ENCODE data around the gene CATSPER4.

DNA sequence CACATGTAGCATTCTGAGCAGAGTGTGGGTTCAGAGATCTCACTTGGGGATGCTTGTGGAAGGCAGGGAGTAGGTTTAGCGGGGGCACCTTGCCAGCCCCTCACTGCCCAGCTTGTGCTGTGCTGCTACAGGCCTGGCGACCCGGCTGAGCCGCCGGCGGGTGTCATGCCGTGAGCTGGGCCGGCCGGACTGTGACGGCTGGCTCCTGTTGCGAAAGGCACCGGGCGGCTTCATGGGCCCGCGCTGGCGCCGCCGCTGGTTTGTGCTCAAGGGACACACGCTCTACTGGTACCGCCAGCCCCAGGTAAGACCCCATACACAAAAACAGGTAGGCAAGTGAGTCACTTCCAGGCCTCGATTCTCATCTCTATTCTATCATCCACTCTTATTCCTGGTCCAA, 5.5 kb upstream of the CATSPER4 start:
- TF ChIP-seq CREM (CRISPR knock-in tag; IDR thresholded peaks at IDR 0.05): no peak
- no peak for TF ChIP-seq FOXJ3 (CRISPR knock-in tag; IDR thresholded peaks at IDR 0.05; ENCODE audit: borderline replicate concordance)
- TF ChIP-seq, protein P1, sequence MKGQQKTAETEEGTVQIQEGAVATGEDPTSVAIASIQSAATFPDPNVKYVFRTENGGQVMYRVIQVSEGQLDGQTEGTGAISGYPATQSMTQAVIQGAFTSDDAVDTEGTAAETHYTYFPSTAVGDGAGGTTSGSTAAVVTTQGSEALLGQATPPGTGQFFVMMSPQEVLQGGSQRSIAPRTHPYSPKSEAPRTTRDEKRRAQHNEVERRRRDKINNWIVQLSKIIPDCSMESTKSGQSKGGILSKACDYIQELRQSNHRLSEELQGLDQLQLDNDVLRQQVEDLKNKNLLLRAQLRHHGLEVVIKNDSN (CRISPR knock-in tag; IDR thresholded peaks at IDR 0.05): no peak
- TF ChIP-seq NFYB (CRISPR knock-in tag; conservative IDR thresholded peaks at IDR 0.05; ENCODE audit: low read depth): no peak
- TF ChIP-seq FOXK1 (CRISPR knock-in tag; IDR thresholded peaks at IDR 0.05): no peak
- TF ChIP-seq, protein P2, sequence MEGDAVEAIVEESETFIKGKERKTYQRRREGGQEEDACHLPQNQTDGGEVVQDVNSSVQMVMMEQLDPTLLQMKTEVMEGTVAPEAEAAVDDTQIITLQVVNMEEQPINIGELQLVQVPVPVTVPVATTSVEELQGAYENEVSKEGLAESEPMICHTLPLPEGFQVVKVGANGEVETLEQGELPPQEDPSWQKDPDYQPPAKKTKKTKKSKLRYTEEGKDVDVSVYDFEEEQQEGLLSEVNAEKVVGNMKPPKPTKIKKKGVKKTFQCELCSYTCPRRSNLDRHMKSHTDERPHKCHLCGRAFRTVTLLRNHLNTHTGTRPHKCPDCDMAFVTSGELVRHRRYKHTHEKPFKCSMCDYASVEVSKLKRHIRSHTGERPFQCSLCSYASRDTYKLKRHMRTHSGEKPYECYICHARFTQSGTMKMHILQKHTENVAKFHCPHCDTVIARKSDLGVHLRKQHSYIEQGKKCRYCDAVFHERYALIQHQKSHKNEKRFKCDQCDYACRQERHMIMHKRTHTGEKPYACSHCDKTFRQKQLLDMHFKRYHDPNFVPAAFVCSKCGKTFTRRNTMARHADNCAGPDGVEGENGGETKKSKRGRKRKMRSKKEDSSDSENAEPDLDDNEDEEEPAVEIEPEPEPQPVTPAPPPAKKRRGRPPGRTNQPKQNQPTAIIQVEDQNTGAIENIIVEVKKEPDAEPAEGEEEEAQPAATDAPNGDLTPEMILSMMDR (IDR thresholded peaks at IDR 0.05): no peak
- TF ChIP-seq, protein P3, sequence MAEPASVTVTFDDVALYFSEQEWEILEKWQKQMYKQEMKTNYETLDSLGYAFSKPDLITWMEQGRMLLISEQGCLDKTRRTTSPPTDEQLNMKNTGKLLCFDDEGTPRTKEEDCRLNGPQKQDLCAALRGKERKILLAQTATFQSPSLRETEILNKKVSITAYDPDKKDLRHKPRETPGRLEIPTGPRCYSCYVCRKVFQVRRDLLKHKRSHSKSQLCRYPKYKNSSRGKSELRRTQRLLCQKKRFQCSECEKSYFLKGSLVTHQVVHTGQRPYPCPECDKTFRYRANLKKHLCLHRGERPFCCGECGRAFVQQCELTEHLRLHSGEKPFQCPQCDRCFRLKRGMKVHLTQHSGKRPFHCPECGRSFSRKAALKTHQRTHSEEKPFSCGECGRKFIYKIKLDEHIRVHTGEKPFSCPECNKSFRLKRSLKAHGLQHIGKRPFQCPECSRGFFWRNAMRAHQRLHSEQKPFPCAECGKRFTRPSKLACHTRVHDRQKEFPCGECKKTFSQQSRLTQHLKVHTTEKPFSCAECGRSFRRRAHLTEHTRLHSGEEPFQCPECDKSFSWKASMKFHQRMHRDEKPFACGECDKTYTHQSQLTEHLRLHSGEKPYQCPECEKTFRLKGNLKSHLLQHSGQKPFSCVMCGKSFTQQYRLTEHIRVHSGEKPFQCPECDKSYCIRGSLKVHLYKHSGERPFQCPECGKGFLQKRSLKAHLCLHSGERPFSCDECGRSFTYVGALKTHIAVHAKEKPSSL (CRISPR knock-in tag; conservative IDR thresholded peaks at IDR 0.05): no peak
- no peak for TF ChIP-seq PRRX2 (CRISPR knock-in tag; IDR thresholded peaks at IDR 0.05)
- TF ChIP-seq, protein P4, sequence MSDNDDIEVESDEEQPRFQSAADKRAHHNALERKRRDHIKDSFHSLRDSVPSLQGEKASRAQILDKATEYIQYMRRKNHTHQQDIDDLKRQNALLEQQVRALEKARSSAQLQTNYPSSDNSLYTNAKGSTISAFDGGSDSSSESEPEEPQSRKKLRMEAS (CRISPR knock-in tag; IDR thresholded peaks at IDR 0.05): no peak
- TF ChIP-seq, protein P5, sequence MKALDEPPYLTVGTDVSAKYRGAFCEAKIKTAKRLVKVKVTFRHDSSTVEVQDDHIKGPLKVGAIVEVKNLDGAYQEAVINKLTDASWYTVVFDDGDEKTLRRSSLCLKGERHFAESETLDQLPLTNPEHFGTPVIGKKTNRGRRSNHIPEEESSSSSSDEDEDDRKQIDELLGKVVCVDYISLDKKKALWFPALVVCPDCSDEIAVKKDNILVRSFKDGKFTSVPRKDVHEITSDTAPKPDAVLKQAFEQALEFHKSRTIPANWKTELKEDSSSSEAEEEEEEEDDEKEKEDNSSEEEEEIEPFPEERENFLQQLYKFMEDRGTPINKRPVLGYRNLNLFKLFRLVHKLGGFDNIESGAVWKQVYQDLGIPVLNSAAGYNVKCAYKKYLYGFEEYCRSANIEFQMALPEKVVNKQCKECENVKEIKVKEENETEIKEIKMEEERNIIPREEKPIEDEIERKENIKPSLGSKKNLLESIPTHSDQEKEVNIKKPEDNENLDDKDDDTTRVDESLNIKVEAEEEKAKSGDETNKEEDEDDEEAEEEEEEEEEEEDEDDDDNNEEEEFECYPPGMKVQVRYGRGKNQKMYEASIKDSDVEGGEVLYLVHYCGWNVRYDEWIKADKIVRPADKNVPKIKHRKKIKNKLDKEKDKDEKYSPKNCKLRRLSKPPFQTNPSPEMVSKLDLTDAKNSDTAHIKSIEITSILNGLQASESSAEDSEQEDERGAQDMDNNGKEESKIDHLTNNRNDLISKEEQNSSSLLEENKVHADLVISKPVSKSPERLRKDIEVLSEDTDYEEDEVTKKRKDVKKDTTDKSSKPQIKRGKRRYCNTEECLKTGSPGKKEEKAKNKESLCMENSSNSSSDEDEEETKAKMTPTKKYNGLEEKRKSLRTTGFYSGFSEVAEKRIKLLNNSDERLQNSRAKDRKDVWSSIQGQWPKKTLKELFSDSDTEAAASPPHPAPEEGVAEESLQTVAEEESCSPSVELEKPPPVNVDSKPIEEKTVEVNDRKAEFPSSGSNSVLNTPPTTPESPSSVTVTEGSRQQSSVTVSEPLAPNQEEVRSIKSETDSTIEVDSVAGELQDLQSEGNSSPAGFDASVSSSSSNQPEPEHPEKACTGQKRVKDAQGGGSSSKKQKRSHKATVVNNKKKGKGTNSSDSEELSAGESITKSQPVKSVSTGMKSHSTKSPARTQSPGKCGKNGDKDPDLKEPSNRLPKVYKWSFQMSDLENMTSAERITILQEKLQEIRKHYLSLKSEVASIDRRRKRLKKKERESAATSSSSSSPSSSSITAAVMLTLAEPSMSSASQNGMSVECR (CRISPR knock-in tag; IDR thresholded peaks at IDR 0.05; ENCODE audit: borderline replicate concordance): no peak
- TF ChIP-seq RELA (CRISPR knock-in tag; IDR thresholded peaks at IDR 0.05; ENCODE audit: borderline replicate concordance): no peak
- no peak for TF ChIP-seq MYBL2 (CRISPR knock-in tag; IDR thresholded peaks at IDR 0.05)
